Esophagus muscularis mucosa (tissue), 4 donors: Measurements from ENCODE around the gene SAV1.

ENCODE experiments used
- CTCF ChIP-seq, 3 experiments: fragments of 200-600 bp in 2 of 3; fragments of 450-650 bp in 1 of 3; sonication (generic) in 2 of 3; IDR thresholded peaks; one replicate each; pipeline ENCODE4 v1.5.1; 2017 to 2019; ENCODE audit warnings: antibody characterized with exemption in 3 of 3, mild to moderate bottlenecking in 2 of 3, moderate library complexity in 1 of 3
- EP300 ChIP-seq: sonication (generic); formaldehyde crosslinking; IDR thresholded peaks from one replicate; pipeline ENCODE4 v1.6.1; 2017; ENCODE audit warnings: antibody characterized with exemption
- POLR2A ChIP-seq: fragments of 450-650 bp; IDR thresholded peaks from one replicate; pipeline ENCODE4 v1.6.1; 2017; ENCODE audit warnings: antibody characterized with exemption, moderate library complexity, mild to moderate bottlenecking, low read depth

GRCh38 chr14:50608302-50608851 is 59.7 kb downstream of the SAV1 start:
- TF ChIP-seq CTCF (IDR thresholded peaks at IDR 0.05) = no peak
- TF ChIP-seq POLR2A = no peak
- no peak for TF ChIP-seq EP300
